Neuronal stem cell (in vitro differentiated cells): Measurements from ENCODE around the gene SPATA31D1.

Source experiments
- DNase-seq: peaks from one replicate; pipeline ENCODE4 v3.0.0-alpha.2; 2013; ENCODE audit warnings: low spot score
- H2AFZ ChIP-seq: one replicate; pipeline ENCODE4 v1.6.1; 2013; ENCODE audit warnings: mild to moderate bottlenecking, low read length, inconsistent platforms
- H2AK5ac ChIP-seq: 2 replicates; pipeline ENCODE4 v1.6.1; 2013; ENCODE audit warnings: low read depth, mild to moderate bottlenecking, inconsistent platforms, low read length, moderate library complexity, mixed read lengths
- H2BK120ac ChIP-seq: 2 replicates; pipeline ENCODE4 v1.6.1; 2013; ENCODE audit warnings: low read depth, mild to moderate bottlenecking, inconsistent platforms, low read length, moderate library complexity, mixed read lengths
- H2BK12ac ChIP-seq: one replicate; pipeline ENCODE4 v1.6.1; 2013; ENCODE audit warnings: low read length, inconsistent platforms
- H2BK15ac ChIP-seq: 2 replicates; pipeline ENCODE4 v1.6.1; 2013; ENCODE audit warnings: mild to moderate bottlenecking, low read length, inconsistent platforms, mixed read lengths
- H2BK5ac ChIP-seq: one replicate; pipeline ENCODE4 v1.6.1; 2013; ENCODE audit warnings: inconsistent platforms, mild to moderate bottlenecking, low read length, moderate library complexity
- H3K14ac ChIP-seq: one replicate; pipeline ENCODE4 v1.6.1; 2013; ENCODE audit warnings: low read length, inconsistent platforms
- H3K18ac ChIP-seq: 2 replicates; pipeline ENCODE4 v1.6.1; 2013; ENCODE audit warnings: low read length, inconsistent platforms
- H3K23ac ChIP-seq: 2 replicates; pipeline ENCODE4 v1.6.1; 2013; ENCODE audit warnings: low read depth, mild to moderate bottlenecking, mixed read lengths, low read length, inconsistent platforms; ENCODE audit not compliant: poor library complexity
- H3K27ac ChIP-seq: replicated peaks from 3 replicates; pipeline ENCODE4 v1.5.1; 2013; ENCODE audit warnings: low read length, inconsistent platforms
- H3K27me3 ChIP-seq, 3 experiments: 2 replicates each; pipeline ENCODE4 v1.6.1; 2013; ENCODE audit warnings: low read length in 3 of 3, mild to moderate bottlenecking in 2 of 3, inconsistent platforms in 1 of 3, low read depth in 1 of 3, mixed read lengths in 1 of 3, moderate library complexity in 1 of 3; ENCODE audit not compliant: control insufficient read depth in 3 of 3, insufficient read depth in 3 of 3
- H3K36me3 ChIP-seq, 2 donors: replicated peaks in 1 of 2; 2 replicates each; pipeline ENCODE4 v1.6.1; 2013; ENCODE audit warnings: low read length in 2 of 2; ENCODE audit not compliant: control insufficient read depth in 2 of 2, insufficient read depth in 2 of 2
- H3K4ac ChIP-seq: 2 replicates; pipeline ENCODE4 v1.6.1; 2013; ENCODE audit warnings: inconsistent platforms, mild to moderate bottlenecking, low read length, moderate library complexity
- H3K4me1 ChIP-seq, 2 donors: 1 replicate in 1 of 2; 2 replicates in 1 of 2; pipeline ENCODE4 v1.6.1; 2013; ENCODE audit warnings: low read length in 2 of 2, low read depth in 1 of 2; ENCODE audit not compliant: control insufficient read depth in 2 of 2, insufficient read depth in 1 of 2
- H3K4me2 ChIP-seq: one replicate; pipeline ENCODE4 v1.6.1; 2013; ENCODE audit warnings: mild to moderate bottlenecking, low read length, inconsistent platforms; ENCODE audit not compliant: insufficient read depth, poor library complexity, severe bottlenecking
- H3K4me3 ChIP-seq, 2 donors: 2 replicates each; pipeline ENCODE4 v1.5.1; 2013; ENCODE audit warnings: low read length in 2 of 2, mild to moderate bottlenecking in 2 of 2, inconsistent platforms in 1 of 2, moderate library complexity in 1 of 2
- H3K79me1 ChIP-seq: one replicate; pipeline ENCODE4 v1.6.1; 2013; ENCODE audit warnings: low read depth, mild to moderate bottlenecking, inconsistent platforms, low read length, moderate library complexity
- H3K9ac ChIP-seq: one replicate; pipeline ENCODE4 v1.6.1; 2013; ENCODE audit warnings: mild to moderate bottlenecking, low read depth, low read length, inconsistent platforms; ENCODE audit not compliant: poor library complexity
- H3K9me3 ChIP-seq, 2 donors: replicated peaks in 1 of 2; 2 replicates each; pipeline versions ENCODE3 to v1.6.1; 2013; ENCODE audit warnings: low read length in 2 of 2, mild to moderate bottlenecking in 2 of 2, inconsistent platforms in 1 of 2, low read depth in 1 of 2, mixed read lengths in 1 of 2, moderate library complexity in 1 of 2; ENCODE audit not compliant: control insufficient read depth in 2 of 2, insufficient read depth in 1 of 2
- H4K8ac ChIP-seq: one replicate; pipeline ENCODE4 v1.6.1; 2013; ENCODE audit warnings: low read depth, mild to moderate bottlenecking, inconsistent platforms, low read length, moderate library complexity
- H4K91ac ChIP-seq: one replicate; pipeline ENCODE4 v1.6.1; 2013; ENCODE audit warnings: low read length, low read depth, mild to moderate bottlenecking, inconsistent platforms; ENCODE audit not compliant: poor library complexity
- WGBS, 2 donors: extraction: QIAGEN DNeasy Blood & Tissue Kit; methylation state at CpG; one replicate each; pipeline ENCODE4 v1.1.7; 2013; ENCODE audit warnings: missing lambda C conversion rate in 2 of 2, mixed read lengths in 1 of 2; ENCODE audit not compliant: insufficient read length in 2 of 2, insufficient replicate concordance in 1 of 2; ENCODE audit errors: extremely low coverage in 2 of 2; 5-methylcytosine and 5-hydroxymethylcytosine counted together

SPATA31D1 gene

DNA sequence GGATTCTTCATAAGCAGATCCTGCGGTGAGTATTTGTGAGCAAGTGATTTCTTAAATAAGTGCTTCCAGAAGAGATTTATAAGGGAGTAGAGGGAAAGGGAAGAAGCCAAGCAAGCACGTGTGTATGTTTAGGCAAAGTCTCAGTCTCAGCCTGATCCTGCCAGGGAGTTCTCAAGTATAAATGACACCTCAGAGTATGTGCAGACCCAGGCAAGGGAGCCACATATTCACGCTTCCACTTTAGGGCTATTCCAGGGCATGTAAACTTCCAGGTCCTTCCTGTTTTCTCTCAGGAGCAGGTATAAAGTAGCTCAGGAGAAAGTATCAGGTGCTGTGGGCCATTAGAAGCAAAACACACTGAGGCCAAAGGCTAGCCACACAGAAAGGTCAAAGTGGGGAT, 22.6 kb downstream of the SPATA31D1 start:
- Histone ChIP-seq H3K27ac (no peak overlapping the region), H3K4ac (no peak overlapping the region), H3K79me1 (no peaks in the 10 kb centered on the region)

DNA sequence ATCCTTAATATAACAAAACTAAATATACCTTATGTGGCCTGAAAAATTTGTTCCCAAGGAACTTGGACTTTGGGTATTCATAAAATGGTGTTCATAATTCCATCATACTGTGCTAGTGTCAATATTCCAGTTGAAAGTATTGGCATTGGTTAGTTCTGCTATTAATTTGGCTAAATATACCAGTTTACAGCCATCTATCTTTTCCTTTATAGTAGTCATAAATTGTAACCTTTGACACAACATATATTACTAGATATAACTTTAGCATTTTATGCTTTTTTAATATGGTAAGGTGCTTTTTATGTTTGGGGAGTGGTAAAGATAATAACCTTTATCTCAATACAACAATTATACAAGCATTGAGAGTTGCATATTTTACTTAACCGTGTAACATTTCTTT, 23.7 kb downstream of the SPATA31D1 start:
- no peak overlapping the region for H4K91ac ChIP-seq
- H2AK5ac ChIP-seq: no peak overlapping the region
- H3K79me1 ChIP-seq: no peaks in the 10 kb centered on the region
- no peak overlapping the region for H2BK5ac ChIP-seq
- no peak overlapping the region for H2BK15ac ChIP-seq
- no peak overlapping the region for H3K23ac ChIP-seq
- no peak overlapping the region for H2BK12ac ChIP-seq
- H4K8ac ChIP-seq: no peak overlapping the region
- H3K4ac ChIP-seq: no peak overlapping the region
- H3K9ac ChIP-seq: no peak overlapping the region
- H3K9me3 ChIP-seq: peaks cover 0 to 2% of the 10 kb centered on the region in 2 donors
- no peak overlapping the region for H3K4me2 ChIP-seq
- H3K18ac ChIP-seq: no peak overlapping the region
- WGBS, 2 donors: no CpG with 5 or more reads among the region's 1 CpG
- no peaks in the 10 kb centered on the region for H3K36me3 ChIP-seq
- no peaks in the 10 kb centered on the region for H3K27me3 ChIP-seq
- H3K4me3 ChIP-seq: no peak overlapping the region
- no peak overlapping the region for H2BK120ac ChIP-seq
- no peak overlapping the region for H3K27ac ChIP-seq
- no peak for DNase-seq
- H3K4me1 ChIP-seq: no peaks in the 10 kb centered on the region
- no peak overlapping the region for H2AFZ ChIP-seq
- no peak overlapping the region for H3K14ac ChIP-seq

More for the DNA sequence above, 22.6 kb downstream of the SPATA31D1 start:
- no peak overlapping the region for H3K23ac ChIP-seq
- no peak overlapping the region for H2BK15ac ChIP-seq
- no peak overlapping the region for H2AK5ac ChIP-seq
- no peaks in the 10 kb centered on the region for H3K4me1 ChIP-seq
- no CpG with 5 or more reads among the region's 3 CpGs for WGBS, 2 donors
- H4K8ac ChIP-seq: no peak overlapping the region
- H3K14ac ChIP-seq: no peak overlapping the region
- no peak overlapping the region for H2BK5ac ChIP-seq
- no peak overlapping the region for H3K4me3 ChIP-seq
- H3K4me2 ChIP-seq: no peak overlapping the region
- DNase-seq: no peak
- no peaks in the 10 kb centered on the region for H3K36me3 ChIP-seq
- no peak overlapping the region for H4K91ac ChIP-seq
- H3K27me3 ChIP-seq: no peaks in the 10 kb centered on the region
- H2BK12ac ChIP-seq: no peak overlapping the region
- no peak overlapping the region for H2AFZ ChIP-seq
- H3K9ac ChIP-seq: no peak overlapping the region
- peaks cover 0 to 2% of the 10 kb centered on the region in 2 donors for H3K9me3 ChIP-seq
- no peak overlapping the region for H3K18ac ChIP-seq
- no peak overlapping the region for H2BK120ac ChIP-seq

DNA sequence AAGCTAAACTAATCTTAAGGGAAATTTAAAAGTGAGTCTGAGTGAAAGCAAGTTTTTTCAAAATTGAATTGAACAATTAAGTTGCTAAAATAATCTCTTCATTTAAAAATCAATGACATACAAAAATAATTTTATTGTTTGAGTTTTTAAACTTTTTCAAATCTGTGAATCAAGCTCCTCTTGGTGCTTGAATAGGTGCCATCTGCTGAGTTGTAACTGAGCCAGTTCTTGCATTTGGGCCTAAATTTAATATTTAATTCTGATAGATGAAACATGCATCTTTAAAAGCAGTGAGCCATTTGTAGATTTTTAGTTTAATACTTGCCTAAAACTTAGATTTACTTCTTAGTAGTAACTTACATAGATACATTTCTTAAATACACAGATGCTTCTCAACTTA, 31.8 kb downstream of the SPATA31D1 start:
- no peaks in the 10 kb centered on the region for H3K4me1 ChIP-seq
- H2BK5ac ChIP-seq: no peak overlapping the region
- no peak overlapping the region for H3K14ac ChIP-seq
- H3K4ac ChIP-seq: no peak overlapping the region
- H3K36me3 ChIP-seq: no peaks in the 10 kb centered on the region
- H3K4me3 ChIP-seq: no peak overlapping the region
- H3K79me1 ChIP-seq: no peaks in the 10 kb centered on the region
- H3K9me3 ChIP-seq: no peaks in the 10 kb centered on the region
- H3K27me3 ChIP-seq: no peaks in the 10 kb centered on the region
- no peak overlapping the region for H2AFZ ChIP-seq
- no peak overlapping the region for H3K27ac ChIP-seq
- no peak overlapping the region for H2BK120ac ChIP-seq
- no peak overlapping the region for H3K9ac ChIP-seq
- no peak overlapping the region for H3K4me2 ChIP-seq
- no peak overlapping the region for H2AK5ac ChIP-seq
- no peak overlapping the region for H2BK12ac ChIP-seq
- no peak overlapping the region for H3K18ac ChIP-seq
- H4K8ac ChIP-seq: no peak overlapping the region
- H4K91ac ChIP-seq: no peak overlapping the region
- no peak for DNase-seq
- H2BK15ac ChIP-seq: no peak overlapping the region
- no peak overlapping the region for H3K23ac ChIP-seq

DNA sequence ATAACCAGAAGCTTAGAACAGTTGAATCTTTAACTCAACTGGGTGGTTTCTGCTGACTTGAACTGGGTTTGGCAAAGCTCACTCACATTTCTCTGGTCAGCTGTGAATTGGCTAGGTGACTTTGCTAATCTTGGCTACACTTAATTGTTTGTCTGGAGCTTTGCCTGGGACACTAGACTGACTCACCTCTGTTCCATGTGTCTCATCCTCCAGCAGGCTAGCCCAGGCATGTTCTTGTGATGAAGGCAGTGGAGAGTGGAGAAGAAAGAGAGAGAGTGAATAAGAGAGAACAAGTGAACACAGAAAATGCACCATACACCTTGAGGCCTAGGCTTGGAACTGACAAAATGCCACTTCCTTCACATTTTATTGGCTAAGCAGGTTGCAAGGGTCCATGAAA, 32.6 kb downstream of the SPATA31D1 start:
- Histone ChIP-seq H3K4me1 (no peaks in the 10 kb centered on the region), H4K8ac (no peak overlapping the region), H3K14ac (no peak overlapping the region), H3K9ac (no peak overlapping the region), H3K23ac (no peak overlapping the region), H2AFZ (peak overlapping the region; percentile 32), H3K36me3 (no peaks in the 10 kb centered on the region), H3K4me2 (no peak overlapping the region), H2BK5ac (no peak overlapping the region), H3K27me3 (no peaks in the 10 kb centered on the region), H3K79me1 (no peaks in the 10 kb centered on the region), H2AK5ac (no peak overlapping the region), H3K18ac (no peak overlapping the region), H3K27ac (no peak overlapping the region), H3K4ac (no peak overlapping the region), H3K4me3 (no peak overlapping the region), H2BK15ac (no peak overlapping the region), H2BK12ac (no peak overlapping the region), H4K91ac (no peak overlapping the region), H2BK120ac (no peak overlapping the region), H3K9me3 (no peaks in the 10 kb centered on the region)
- DNase-seq: no peak
